Panc1 (cell line): ENCODE data around the gene SLC23A3.

Source experiments
- SIN3A ChIP-seq: IDR thresholded peaks from 2 replicates; pipeline ENCODE4 v1.6.1; 2012; ENCODE audit warnings: low read depth, mild to moderate bottlenecking, low read length, moderate library complexity, borderline replicate concordance; ENCODE audit not compliant: insufficient read depth
- TF ChIP-seq, protein P1 (sequence below): fragments of 450-650 bp; IDR thresholded peaks from 2 replicates; pipeline ENCODE4 v1.5.1; 2017; ENCODE audit warnings: mild to moderate bottlenecking

DNA sequence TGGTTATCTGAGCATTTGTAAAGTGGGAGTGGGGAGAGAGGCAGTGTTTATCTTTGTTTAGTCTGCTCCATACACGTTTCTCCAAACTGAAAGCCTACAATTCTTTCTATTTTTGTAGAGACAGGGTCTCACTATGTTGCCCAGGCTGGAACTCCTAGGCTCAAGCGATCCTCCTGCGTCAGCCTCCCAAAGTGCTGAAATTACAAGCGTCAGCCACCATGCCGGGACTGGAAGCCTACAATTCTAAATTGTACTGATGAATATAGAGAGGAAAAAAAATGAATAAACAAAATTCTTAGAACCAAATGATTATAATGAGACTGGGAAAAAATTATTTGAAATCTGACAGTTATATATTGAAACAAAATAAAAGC, 35.3 kb upstream of the SLC23A3 start:
- TF ChIP-seq, protein P1, sequence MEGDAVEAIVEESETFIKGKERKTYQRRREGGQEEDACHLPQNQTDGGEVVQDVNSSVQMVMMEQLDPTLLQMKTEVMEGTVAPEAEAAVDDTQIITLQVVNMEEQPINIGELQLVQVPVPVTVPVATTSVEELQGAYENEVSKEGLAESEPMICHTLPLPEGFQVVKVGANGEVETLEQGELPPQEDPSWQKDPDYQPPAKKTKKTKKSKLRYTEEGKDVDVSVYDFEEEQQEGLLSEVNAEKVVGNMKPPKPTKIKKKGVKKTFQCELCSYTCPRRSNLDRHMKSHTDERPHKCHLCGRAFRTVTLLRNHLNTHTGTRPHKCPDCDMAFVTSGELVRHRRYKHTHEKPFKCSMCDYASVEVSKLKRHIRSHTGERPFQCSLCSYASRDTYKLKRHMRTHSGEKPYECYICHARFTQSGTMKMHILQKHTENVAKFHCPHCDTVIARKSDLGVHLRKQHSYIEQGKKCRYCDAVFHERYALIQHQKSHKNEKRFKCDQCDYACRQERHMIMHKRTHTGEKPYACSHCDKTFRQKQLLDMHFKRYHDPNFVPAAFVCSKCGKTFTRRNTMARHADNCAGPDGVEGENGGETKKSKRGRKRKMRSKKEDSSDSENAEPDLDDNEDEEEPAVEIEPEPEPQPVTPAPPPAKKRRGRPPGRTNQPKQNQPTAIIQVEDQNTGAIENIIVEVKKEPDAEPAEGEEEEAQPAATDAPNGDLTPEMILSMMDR, result no peak
- TF ChIP-seq SIN3A, result no peak
